Right cardiac atrium (tissue), 5 donors: Measurements from ENCODE around the gene SPATA13. TPM values are rescaled to one million over a fixed set of nuclear protein-coding genes. Genes with fewer than 3 reads are reported as not detected.

Source experiments
- ATAC-seq, 2 donors: fragments of 200-7000 bp; cut with Tn5 transposase; one replicate each; pipeline versions ENCODE4 v1.8.0 to v1.9.1; 2020; ENCODE audit warnings: moderate library complexity in 2 of 2, mild to moderate bottlenecking in 1 of 2
- DNase-seq, 3 donors: peaks; one replicate each; pipeline ENCODE4 v3.0.0-alpha.2; 2020
- H3K27ac ChIP-seq: one replicate; pipeline ENCODE4 v1.5.1; 2013; ENCODE audit warnings: mild to moderate bottlenecking, low read length, control low read depth, moderate library complexity
- H3K27me3 ChIP-seq: one replicate; pipeline ENCODE4 v1.6.1; 2013; ENCODE audit not compliant: control insufficient read depth, insufficient read depth
- H3K4me1 ChIP-seq: one replicate; pipeline ENCODE4 v1.6.1; 2013; ENCODE audit warnings: low read length; ENCODE audit not compliant: control insufficient read depth, insufficient read depth
- H3K4me3 ChIP-seq: one replicate; pipeline ENCODE4 v1.5.1; 2013; ENCODE audit warnings: low read length, control low read depth
- H3K9me3 ChIP-seq: one replicate; pipeline ENCODE4 v1.6.1; 2013; ENCODE audit warnings: low read length; ENCODE audit not compliant: control insufficient read depth
- WGBS: extraction: QIAGEN DNeasy Blood & Tissue Kit; methylation state at CpG from one replicate; pipeline ENCODE4 v1.1.7; 2013; 5-methylcytosine and 5-hydroxymethylcytosine counted together
- intact Hi-C, 4 donors: fragments of 100-400 bp; cut with DNase I; formaldehyde crosslinking; loops; one replicate each; pipeline versions ENCODE4 v1.11.0 to v1.14.0; 2022 to 2023
- polyA plus RNA-seq: library from polyadenylated mRNA; stranded (reverse); fragments of 200-250 nt; gene quantifications from one replicate; pipeline ENCODE4 v1.2.3, GENCODE V29; 2013
- total RNA-seq, 4 donors: library from RNA; stranded (reverse); fragmentation: NEBNext Ultra II Directional; extraction: Animal tissue kit (Norgen Biotek cat#: 25700); gene quantifications; one replicate each; pipeline ENCODE4 v1.2.1, GENCODE V29; 2021
- donor health status: healthy with polysubstance abuse.
- donor health status: DM: no; HTN: yes; CAD: no.
- donor health status: DM: no; HTN: no; CAD: no.
- donor health status: DM: no; HTN: yes; CAD: no; lungs with severe emphysema.
- donor health status: DM: yes; HTN: yes; CAD: no.

Gene SPATA13
- total and polyA plus RNA-seq, 5 donors, result 8.7 to 10.6 (median 9.1) TPM

DNA sequence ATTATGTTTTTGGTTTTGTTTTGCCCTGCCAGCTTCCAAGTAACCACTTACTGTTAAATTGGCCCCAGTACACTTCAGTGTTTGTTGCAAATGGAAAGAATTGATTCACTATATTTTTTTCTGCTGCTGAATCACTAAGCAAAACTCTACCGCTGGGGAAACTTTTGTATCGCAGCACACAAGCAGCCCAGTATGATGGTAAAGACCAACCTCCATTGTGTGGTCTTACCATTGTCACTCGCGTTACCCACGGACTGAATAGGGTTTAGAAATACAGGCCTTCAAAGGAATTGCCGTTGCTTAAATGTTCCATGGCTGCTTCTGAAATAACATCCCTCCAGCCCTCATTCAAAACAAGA lies 7.9 kb downstream of the SPATA13 start:
- intact Hi-C loops, result loop anchor here in 1 of 4 donors (10.0 kb wide), 1 partner anchor 114 kb away; no protein-coding TSS in a partner anchor
- no peak for ATAC-seq
- no peaks in the 10 kb centered on the region for H3K4me1 ChIP-seq
- H3K27ac ChIP-seq, result no peak overlapping the region
- no peak overlapping the region for H3K4me3 ChIP-seq
- H3K9me3 ChIP-seq, result no peaks in the 10 kb centered on the region
- no peaks in the 10 kb centered on the region for H3K27me3 ChIP-seq
- DNase-seq, result no peak
- WGBS, result 69% methylated on average over 6 of the region's 6 CpGs

DNA sequence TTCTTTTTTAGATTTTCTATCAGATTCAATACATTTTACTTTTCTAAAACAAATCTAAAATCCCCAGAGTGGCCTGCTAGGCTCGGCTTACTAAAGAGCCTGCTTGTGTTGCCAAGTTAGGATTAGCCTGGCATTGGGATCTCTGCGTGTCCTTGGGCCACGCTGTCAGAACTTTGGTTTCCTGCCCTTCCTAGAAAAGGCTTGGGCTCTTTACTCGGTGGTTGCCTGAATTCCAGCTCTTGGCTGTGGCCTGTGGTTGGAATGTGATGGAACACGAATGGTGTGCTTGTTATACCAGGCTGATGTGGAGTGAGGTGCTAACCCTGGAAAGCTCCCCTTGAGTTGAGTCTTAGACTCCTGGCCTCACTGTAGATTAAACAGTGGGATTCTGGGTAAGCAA lies 8.5 kb downstream of the SPATA13 start:
- Histone ChIP-seq H3K9me3 (no peaks in the 10 kb centered on the region), H3K4me3 (no peak overlapping the region), H3K27me3 (no peaks in the 10 kb centered on the region), H3K4me1 (no peaks in the 10 kb centered on the region), H3K27ac (peak overlapping the region; percentile 23)
- intact Hi-C loops, result loop anchor here in 1 of 4 donors (10.0 kb wide), 1 partner anchor 114 kb away; no protein-coding TSS in a partner anchor
- 46% methylated on average over 5 of the region's 5 CpGs for WGBS
- peak in 1 of 2 donors; percentile 19 for ATAC-seq
- DNase-seq, result no peak

GRCh38 chr13:24172071-24172470 lies 11.6 kb downstream of the SPATA13 start:
- DNase-seq, result no peak
- intact Hi-C loops, result no loop called here
- Histone ChIP-seq H3K4me3 (no peak overlapping the region), H3K27me3 (no peaks in the 10 kb centered on the region), H3K9me3 (no peaks in the 10 kb centered on the region), H3K4me1 (no peaks in the 10 kb centered on the region), H3K27ac (no peak overlapping the region)
- no peak for ATAC-seq
- WGBS, result 92% methylated on average over 4 of the region's 4 CpGs

- H3K9me3 ChIP-seq, result no peaks in the 10 kb centered on the region
- H3K27ac ChIP-seq, result no peak overlapping the region
- 52% methylated on average over 2 of the region's 2 CpGs for WGBS
- DNase-seq (no peak), ATAC-seq (no peak)
- intact Hi-C loops, result no loop called here
- no peak overlapping the region for H3K4me3 ChIP-seq
- H3K27me3 ChIP-seq, result no peaks in the 10 kb centered on the region
- no peaks in the 10 kb centered on the region for H3K4me1 ChIP-seq
Measured at GRCh38 chr13:24173795-24174194, 13.3 kb downstream of the SPATA13 start.

GRCh38 chr13:24175847-24176246 lies 15.3 kb downstream of the SPATA13 start:
- Histone ChIP-seq H3K9me3 (no peaks in the 10 kb centered on the region), H3K27ac (no peak overlapping the region), H3K4me3 (no peak overlapping the region), H3K4me1 (no peaks in the 10 kb centered on the region), H3K27me3 (no peaks in the 10 kb centered on the region)
- ATAC-seq (no peak), DNase-seq (no peak)
- intact Hi-C loops, result no loop called here
- WGBS, result 86% methylated on average over 4 of the region's 4 CpGs

DNA sequence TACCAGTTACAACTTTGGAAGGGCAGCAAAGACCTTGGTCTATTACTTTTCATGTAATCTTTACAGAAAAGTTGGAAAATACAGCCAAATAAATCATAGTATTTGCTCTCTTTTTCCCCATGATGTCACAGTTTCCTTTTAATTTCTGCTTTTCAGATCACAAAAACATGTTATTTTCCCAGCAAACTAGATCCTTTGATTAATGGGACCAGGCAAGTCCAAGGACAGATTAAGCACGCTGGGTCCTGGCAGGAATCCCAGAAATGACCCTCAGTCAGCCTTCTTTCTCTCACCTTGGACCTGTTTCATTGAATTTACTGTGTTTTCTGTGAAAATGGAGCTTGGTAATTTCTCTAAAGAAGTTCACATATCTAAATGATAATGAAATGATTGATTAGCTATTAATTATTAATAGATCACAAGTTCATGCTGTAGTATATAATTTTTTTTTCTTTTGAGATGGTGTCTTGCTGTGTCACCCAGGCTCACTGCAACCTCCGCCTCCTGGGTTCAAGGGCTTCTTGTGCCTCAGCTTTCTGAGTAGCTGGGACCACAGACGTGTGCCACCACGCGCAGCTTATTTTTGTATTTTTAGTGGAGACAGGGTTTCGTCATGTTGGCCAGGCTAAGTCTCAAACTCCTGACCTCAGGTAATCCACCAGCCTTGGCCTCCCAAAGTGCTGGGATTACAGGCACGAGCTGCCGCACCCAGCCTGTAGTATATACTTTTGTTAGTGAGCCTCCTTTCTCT lies 16.0 kb downstream of the SPATA13 start:
- intact Hi-C loops, result no loop called here
- Histone ChIP-seq H3K27me3 (no peaks in the 10 kb centered on the region), H3K27ac (no peak overlapping the region), H3K4me1 (no peaks in the 10 kb centered on the region), H3K4me3 (no peak overlapping the region), H3K9me3 (no peaks in the 10 kb centered on the region)
- ATAC-seq (no peak), DNase-seq (no peak)
- WGBS, result 86% methylated on average over 8 of the region's 8 CpGs

- Histone ChIP-seq H3K4me1 (peaks cover 2% of the 10 kb centered on the region), H3K4me3 (no peak overlapping the region), H3K27me3 (no peaks in the 10 kb centered on the region), H3K27ac (no peak overlapping the region), H3K9me3 (no peaks in the 10 kb centered on the region)
- WGBS, result 97% methylated on average over 2 of the region's 2 CpGs
- intact Hi-C loops, result no loop called here
- DNase-seq (no peak), ATAC-seq (no peak)
Measured at GRCh38 chr13:24178847-24179485, 18.4 kb downstream of the SPATA13 start.

- Histone ChIP-seq H3K27ac (no peak overlapping the region), H3K4me1 (peaks cover 2% of the 10 kb centered on the region), H3K27me3 (no peaks in the 10 kb centered on the region), H3K4me3 (no peak overlapping the region), H3K9me3 (no peaks in the 10 kb centered on the region)
- WGBS, result 63% methylated on average over 1 of the region's 1 CpG
- intact Hi-C loops, result no loop called here
- ATAC-seq (no peak), DNase-seq (no peak)
Measured at GRCh38 chr13:24179486-24179850, 18.9 kb downstream of the SPATA13 start.

DNA sequence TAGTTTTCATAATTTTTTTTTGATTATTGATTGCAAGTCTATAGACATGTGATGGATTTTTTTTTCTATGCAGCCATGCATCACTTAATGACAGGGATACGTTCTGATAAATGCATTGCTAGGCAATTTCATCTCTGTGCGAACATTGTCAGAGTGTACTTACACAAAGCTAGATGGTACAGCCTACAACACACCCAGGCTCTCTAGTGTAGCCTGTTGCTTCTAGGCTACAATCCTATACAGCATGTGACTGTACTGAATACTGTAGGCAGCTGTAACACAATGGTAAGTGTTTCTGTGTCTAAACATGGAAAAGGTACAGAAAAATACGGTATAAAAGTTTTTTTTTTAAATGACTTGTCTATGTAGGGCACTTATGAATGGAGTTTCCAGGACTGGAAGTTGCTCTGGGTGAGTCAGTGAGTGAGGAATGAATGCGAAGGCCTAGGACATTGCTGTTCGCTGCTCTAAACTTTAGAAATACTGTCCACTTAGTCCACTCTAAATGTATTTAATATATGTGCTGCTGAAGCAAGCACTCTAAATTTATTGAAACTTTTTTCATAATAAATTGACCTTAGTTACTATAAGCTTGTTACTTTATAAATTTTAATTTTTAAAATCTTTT lies 20.3 kb downstream of the SPATA13 start:
- Histone ChIP-seq H3K27ac (no peak overlapping the region), H3K4me1 (peaks cover 2% of the 10 kb centered on the region), H3K27me3 (no peaks in the 10 kb centered on the region), H3K9me3 (no peaks in the 10 kb centered on the region), H3K4me3 (no peak overlapping the region)
- ATAC-seq (no peak), DNase-seq (no peak)
- intact Hi-C loops, result no loop called here
- WGBS, result 89% methylated on average over 5 of the region's 5 CpGs

DNA sequence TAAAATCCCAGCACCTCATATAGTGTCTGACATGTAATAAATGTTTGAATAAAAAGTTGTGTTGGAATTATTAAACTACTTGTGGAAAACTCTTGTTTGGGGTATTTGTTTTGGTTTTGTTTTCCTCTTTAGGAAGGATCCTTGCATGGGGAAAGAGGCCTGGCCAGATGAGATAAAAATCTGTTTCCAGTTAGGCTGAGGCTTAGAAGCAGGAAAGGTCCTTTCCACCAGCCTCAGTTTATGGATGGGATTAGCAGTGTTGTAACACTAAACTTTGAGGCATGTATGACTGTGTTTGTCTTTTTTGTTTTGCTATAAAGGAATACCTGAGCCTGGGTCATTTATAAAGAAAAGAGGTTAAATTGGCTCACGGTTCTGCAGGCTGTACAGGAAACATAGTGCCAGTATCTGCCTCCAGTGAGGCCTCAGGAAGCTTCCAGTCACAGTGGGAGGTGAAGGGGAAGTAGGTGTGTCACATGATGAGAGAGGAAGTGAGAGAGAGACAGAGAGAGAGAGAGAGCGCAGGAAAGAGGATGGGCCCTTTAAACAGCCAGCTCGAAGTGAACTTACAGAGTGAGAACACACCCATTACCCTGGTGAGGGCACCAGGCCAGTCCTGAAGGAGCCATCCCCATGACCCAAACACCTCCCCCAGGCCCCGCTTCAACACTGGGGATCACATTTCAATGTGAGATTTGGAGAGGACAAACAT lies 21.6 kb downstream of the SPATA13 start:
- no peak overlapping the region for H3K4me3 ChIP-seq
- DNase-seq (no peak), ATAC-seq (no peak)
- intact Hi-C loops, result no loop called here
- 77% methylated on average over 4 of the region's 4 CpGs for WGBS
- no peaks in the 10 kb centered on the region for H3K9me3 ChIP-seq
- no peak overlapping the region for H3K27ac ChIP-seq
- no peaks in the 10 kb centered on the region for H3K27me3 ChIP-seq
- H3K4me1 ChIP-seq, result peaks cover 2% of the 10 kb centered on the region

GRCh38 chr13:24182703-24183081 lies 22.2 kb downstream of the SPATA13 start:
- no peaks in the 10 kb centered on the region for H3K27me3 ChIP-seq
- no peak for DNase-seq
- no peaks in the 10 kb centered on the region for H3K9me3 ChIP-seq
- no peak overlapping the region for H3K4me3 ChIP-seq
- no peak overlapping the region for H3K27ac ChIP-seq
- intact Hi-C loops, result no loop called here
- no peak for ATAC-seq
- WGBS, result 96% methylated on average over 3 of the region's 3 CpGs
- H3K4me1 ChIP-seq, result peaks cover 2% of the 10 kb centered on the region
